Measurements from ENCODE around the gene SFMBT2. TPM values are rescaled to one million over a fixed set of nuclear protein-coding genes. Genes with fewer than 3 reads are reported as not detected.

The SFMBT2 gene
- total and polyA plus RNA-seq, 10 of the 15 experiments (the other 5 are each of a cell fraction or from before 2014, with no cell fraction given): 2.8 to 29.6 (median 15.1) TPM

DNA sequence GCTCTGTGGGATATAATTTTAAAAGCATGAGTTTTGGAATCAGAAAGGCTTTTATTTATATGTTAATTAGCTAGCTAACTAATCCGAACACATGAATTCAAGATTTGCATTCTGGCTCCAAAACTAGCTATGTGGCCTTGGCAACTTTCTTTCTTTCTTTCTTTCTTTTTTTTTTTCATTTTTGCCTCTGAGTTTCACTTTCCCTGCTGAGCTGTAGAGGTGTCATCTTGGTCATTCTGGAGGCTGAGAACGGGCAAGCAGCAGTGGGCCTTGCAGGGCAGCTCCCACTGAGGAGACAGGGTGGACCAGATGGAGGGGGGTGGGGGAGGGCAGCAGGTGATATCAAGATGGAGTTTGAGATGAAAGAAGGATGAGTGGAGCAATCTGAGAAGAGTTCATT lies 24.8 kb upstream of the SFMBT2 start:
- H3K36me3 ChIP-seq (ENCODE audit: control insufficient read depth in 2 of 2, insufficient read depth in 2 of 2, low read length in 1 of 2): no peaks in the 10 kb centered on the region
- no peak for TF ChIP-seq SMC3 (IDR thresholded peaks at IDR 0.05; ENCODE audit: borderline replicate concordance, low read length)
- TF ChIP-seq NR2C2 (IDR thresholded peaks at IDR 0.05; ENCODE audit: borderline replicate concordance, control insufficient read depth, insufficient read length, low read depth): no peak
- 0 out of 4 replicates have a peak, but pooled peaks of 1 of the 2 experiments have one; percentile 20 for TF ChIP-seq EP300 (IDR thresholded peaks at IDR 0.05; ENCODE audit: borderline replicate concordance in 1 of 2, control insufficient read depth in 1 of 2, low read depth in 2 of 2, low read length in 2 of 2)
- peak; percentile 78 for TF ChIP-seq ZNF384 (IDR thresholded peaks at IDR 0.05; ENCODE audit: borderline replicate concordance, low read depth, low read length)
- intact Hi-C loops (cut with micrococcal nuclease; ENCODE audit: unreplicated experiment): loop anchor here (5.0 kb wide), 1 partner anchor 87 kb away; no protein-coding TSS in a partner anchor
- ChIA-PET SMC1A (ENCODE audit: uncharacterized antibody, unreplicated experiment) (interaction anchor here (1.1 to 3.2 kb wide), 13 partner anchors 9 to 90 kb away, joined by 3 to 24 read pairs (median 6); partner anchors contain the start of gene SFMBT2), RAD21 (ENCODE audit: unreplicated experiment) (interaction anchor here (0.6 to 2.7 kb wide), 7 partner anchors 9 to 485 kb away, joined by 3 to 13 read pairs (median 3); partner anchors contain the start of gene SFMBT2), CTCF (interaction anchor here (0.5 to 2.0 kb wide), 7 partner anchors 15 to 749 kb away, joined by 3 to 9 read pairs (median 3); no protein-coding TSS in a partner anchor), POLR2A (interaction anchor here (0.5 to 1.6 kb wide), 4 partner anchors 10 to 731 kb away, joined by 3 to 9 read pairs (median 5); no protein-coding TSS in a partner anchor)
- H3K4me3 ChIP-seq: no peak overlapping the region
- no peak for DNase-seq (ENCODE audit: low read depth, low spot score)
- FAIRE-seq: no peak
- peak overlapping the region; percentile 53 for H2AFZ ChIP-seq (ENCODE audit: control insufficient read depth, low read depth, low read length)
- no TSS peak for BruUV-seq (replicated peaks)
- in situ Hi-C loops (cut with MboI): no loop called here
- WGBS (ENCODE audit: insufficient coverage, insufficient replicate concordance, low lambda C conversion rate, missing lambda C conversion rate): 3% methylated on average over 2 of the region's 2 CpGs
- H3K4me1 ChIP-seq (ENCODE audit: control insufficient read depth, insufficient read depth, low read length): peaks cover 20% of the 10 kb centered on the region
- H3K27ac ChIP-seq (ENCODE audit: control insufficient read depth, insufficient read depth): peak overlapping the region; percentile 48; the same call in 1 of the 2 replicates
- no peaks in the 10 kb centered on the region for H3K27me3 ChIP-seq (replicated peaks in 1 of 2; ENCODE audit: control insufficient read depth in 2 of 2, insufficient read depth in 2 of 2, low read length in 1 of 2)
- peak; percentile 88 for ATAC-seq
- no peaks in the 10 kb centered on the region for H3K79me2 ChIP-seq (ENCODE audit: control insufficient read depth, insufficient read depth, low read length)
- no peaks in the 10 kb centered on the region for H4K20me1 ChIP-seq (ENCODE audit: control insufficient read depth, insufficient read depth)
- no peak overlapping the region for H3K9ac ChIP-seq (ENCODE audit: control insufficient read depth, insufficient read depth, low read length)
- no peaks in the 10 kb centered on the region for H3K9me3 ChIP-seq (replicated peaks; ENCODE audit: control insufficient read depth, insufficient read depth, low read length)
- H3K4me2 ChIP-seq (ENCODE audit: control insufficient read depth, insufficient read depth): peak overlapping the region; percentile 43; the same call in 1 of the 2 replicates

DNA sequence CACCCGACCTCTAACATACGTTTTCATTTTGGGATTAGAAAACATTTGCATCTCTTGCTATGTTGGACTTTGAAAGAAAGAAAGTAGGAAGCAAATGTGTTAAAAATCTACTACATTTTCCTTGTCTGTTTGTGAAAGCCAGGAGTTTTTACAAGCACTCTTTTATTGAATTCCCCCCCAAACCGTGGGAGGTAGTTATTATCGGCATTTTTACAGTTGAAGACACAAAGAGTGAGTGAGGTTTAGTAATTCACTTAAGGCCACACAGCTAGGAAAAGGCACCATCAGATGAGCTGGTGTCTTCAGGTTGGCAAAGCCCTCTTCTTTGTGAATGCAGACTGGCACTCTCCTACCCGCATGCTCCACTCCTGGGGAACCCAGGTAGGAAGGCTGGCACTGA lies 23.5 kb upstream of the SFMBT2 start:
- 90% methylated on average over 5 of the region's 5 CpGs for WGBS (ENCODE audit: insufficient coverage, insufficient replicate concordance, low lambda C conversion rate, missing lambda C conversion rate)
- H4K20me1 ChIP-seq (ENCODE audit: control insufficient read depth, insufficient read depth): no peaks in the 10 kb centered on the region
- no peaks in the 10 kb centered on the region for H3K27me3 ChIP-seq (replicated peaks in 1 of 2; ENCODE audit: control insufficient read depth in 2 of 2, insufficient read depth in 2 of 2, low read length in 1 of 2)
- H3K4me1 ChIP-seq (ENCODE audit: control insufficient read depth, insufficient read depth, low read length): peaks cover 20% of the 10 kb centered on the region
- no peak overlapping the region for H3K27ac ChIP-seq (ENCODE audit: control insufficient read depth, insufficient read depth)
- H3K9me3 ChIP-seq (replicated peaks; ENCODE audit: control insufficient read depth, insufficient read depth, low read length): no peaks in the 10 kb centered on the region
- ChIA-PET CTCF (no interaction called here), SMC1A (ENCODE audit: uncharacterized antibody, unreplicated experiment) (interaction anchor here (1.9 kb wide), 1 partner anchor 53 kb away, joined by 4 read pairs; no protein-coding TSS in a partner anchor), RAD21 (ENCODE audit: unreplicated experiment) (interaction anchor here (1.1 kb wide), 1 partner anchor 24 kb away, joined by 4 read pairs; the partner anchor contains the start of gene SFMBT2), POLR2A (no interaction called here)
- no peak overlapping the region for H3K4me2 ChIP-seq (ENCODE audit: control insufficient read depth, insufficient read depth)
- no peak for FAIRE-seq
- DNase-seq (ENCODE audit: low read depth, low spot score): no peak
- no peak overlapping the region for H3K9ac ChIP-seq (ENCODE audit: control insufficient read depth, insufficient read depth, low read length)
- no peak overlapping the region for H2AFZ ChIP-seq (ENCODE audit: control insufficient read depth, low read depth, low read length)
- BruUV-seq (replicated peaks): no TSS peak
- in situ Hi-C loops (cut with MboI) (no loop called here), intact Hi-C loops (cut with micrococcal nuclease; ENCODE audit: unreplicated experiment) (no loop called here)
- H3K79me2 ChIP-seq (ENCODE audit: control insufficient read depth, insufficient read depth, low read length): no peaks in the 10 kb centered on the region
- H3K4me3 ChIP-seq: no peak overlapping the region
- no peaks in the 10 kb centered on the region for H3K36me3 ChIP-seq (ENCODE audit: control insufficient read depth in 2 of 2, insufficient read depth in 2 of 2, low read length in 1 of 2)
- no peak for ATAC-seq
- TF ChIP-seq MLLT1 (IDR thresholded peaks at IDR 0.05): no peak
- no peak for TF ChIP-seq SP1 (IDR thresholded peaks at IDR 0.05; ENCODE audit: low read depth, low read length)
- TF ChIP-seq IKZF1 (conservative IDR thresholded peaks at IDR 0.05): no peak
- no peak for TF ChIP-seq CUX1 (IDR thresholded peaks at IDR 0.05; ENCODE audit: insufficient replicate concordance, low read depth, low read length)
- TF ChIP-seq NFIC (IDR thresholded peaks at IDR 0.05; ENCODE audit: low read depth, low read length): no peak
